Upper lobe of left lung (tissue), 6 donors: ENCODE results near the gene FUT1. TPM values are rescaled to one million over a fixed set of nuclear protein-coding genes. Genes with fewer than 3 reads are reported as not detected.

Experiments
- ATAC-seq, 2 donors: fragments of 200-7000 bp; cut with Tn5 transposase; one replicate each; pipeline ENCODE4 v1.9.1; 2022; ENCODE audit warnings: mild to moderate bottlenecking in 2 of 2, moderate library complexity in 2 of 2; ENCODE audit not compliant: low FRiP score in 2 of 2
- DNase-seq, 2 donors: peaks; one replicate each; pipeline ENCODE4 v3.0.0-alpha.2; 2019 to 2020
- H3K27ac ChIP-seq, 4 donors: fragments of 200-600 bp; sonication (generic); one replicate each; pipeline ENCODE4 v1.5.1; 2016 to 2019
- H3K27me3 ChIP-seq, 4 donors: fragments of 200-600 bp; sonication (generic); one replicate each; pipeline ENCODE4 v1.5.1; 2017 to 2019
- H3K36me3 ChIP-seq, 4 donors: fragments of 200-600 bp; sonication (generic); one replicate each; pipeline ENCODE4 v1.5.1; 2016 to 2019
- H3K4me1 ChIP-seq, 4 donors: fragments of 200-600 bp; sonication (generic); one replicate each; pipeline ENCODE4 v1.5.1; 2018 to 2019
- H3K4me3 ChIP-seq, 4 donors: fragments of 200-600 bp; sonication (generic); one replicate each; pipeline ENCODE4 v1.5.1; 2017 to 2019; ENCODE audit warnings: mild to moderate bottlenecking in 2 of 4, moderate library complexity in 1 of 4
- H3K9me3 ChIP-seq, 4 donors: fragments of 200-600 bp; sonication (generic); one replicate each; pipeline ENCODE4 v1.5.1; 2018 to 2019
- EP300 ChIP-seq, 4 donors: sonication (generic); formaldehyde crosslinking; IDR thresholded peaks; one replicate each; pipeline ENCODE4 v1.5.1; 2017; ENCODE audit warnings: antibody characterized with exemption in 4 of 4, control low read depth in 2 of 4
- POLR2A ChIP-seq, 4 donors: fragments of 450-650 bp; IDR thresholded peaks; one replicate each; pipeline ENCODE4 v1.5.1; 2016 to 2017; ENCODE audit warnings: antibody characterized with exemption in 4 of 4, mild to moderate bottlenecking in 2 of 4
- POLR2AphosphoS5 ChIP-seq, 2 donors: sonication (generic); formaldehyde crosslinking; IDR thresholded peaks; one replicate each; pipeline ENCODE4 v1.5.1; 2017; ENCODE audit warnings: antibody characterized with exemption in 2 of 2
- WGBS, 2 donors: methylation state at CpG; one replicate each; pipeline ENCODE4 v1.1.5; 2017 to 2018; 5-methylcytosine and 5-hydroxymethylcytosine counted together
- total RNA-seq, 6 donors: library from RNA; depleted of rRNA in 4 of 6; stranded (reverse); fragments of >200 nt in 4 of 6; gene quantifications; one replicate each; pipeline versions ENCODE4 v1.1.0 to v1.2.1, GENCODE V29; 2016 to 2021
- TF ChIP-seq, protein P1 (sequence below), 6 experiments: fragments of 450-650 bp in 4 of 6; fragments of 200-600 bp in 2 of 6; sonication (generic) in 2 of 6; IDR thresholded peaks; one replicate each; pipeline ENCODE4 v1.5.1; 2016 to 2019; ENCODE audit warnings: antibody characterized with exemption in 6 of 6
- donor health status: DM: no; HTN: no; CAD: no; lungs with moderate emphysema.
- donor health status: DM: no; HTN: yes; CAD: no; lungs with severe emphysema.

FUT1 gene
- total RNA-seq, 6 donors from 2014 or later, result 7.2 to 17.4 (median 10.1) TPM

DNA sequence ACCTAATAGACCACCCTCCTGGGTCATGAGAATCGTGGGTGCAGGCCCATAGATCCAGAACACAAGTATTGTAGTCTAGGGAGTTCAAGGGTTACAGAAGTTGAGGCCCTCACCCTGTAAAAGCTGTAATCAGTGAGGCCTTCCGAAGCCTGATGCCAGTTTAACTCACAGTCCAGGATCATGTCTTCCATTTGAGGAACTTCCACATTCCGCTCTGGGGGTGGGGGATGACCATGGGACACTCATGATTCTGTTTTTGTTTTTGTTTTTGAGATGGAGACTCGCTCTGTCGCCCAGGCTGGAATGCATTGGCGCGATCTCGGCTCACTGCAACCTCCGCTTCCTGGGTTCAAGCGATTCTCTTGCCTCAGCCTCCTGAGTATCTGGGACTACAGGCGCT, 10.3 kb downstream of the FUT1 start:
- Histone ChIP-seq H3K4me1 (peaks cover 16 to 61% (median 24%) of the 10 kb centered on the region in 4 donors), H3K9me3 (no peaks in the 10 kb centered on the region), H3K4me3 (no peak overlapping the region), H3K36me3 (peaks cover 0 to 4% (median 0%) of the 10 kb centered on the region in 4 donors), H3K27ac (peak overlapping the region; percentile 64 to 89 (median 83)), H3K27me3 (peaks cover 0 to 9% (median 2%) of the 10 kb centered on the region in 4 donors)
- TF ChIP-seq POLR2AphosphoS5 (IDR thresholded peaks at IDR 0.05) (no peak), EP300 (IDR thresholded peaks at IDR 0.05) (no peak), POLR2A (IDR thresholded peaks at IDR 0.05) (no peak)
- TF ChIP-seq, protein P1, sequence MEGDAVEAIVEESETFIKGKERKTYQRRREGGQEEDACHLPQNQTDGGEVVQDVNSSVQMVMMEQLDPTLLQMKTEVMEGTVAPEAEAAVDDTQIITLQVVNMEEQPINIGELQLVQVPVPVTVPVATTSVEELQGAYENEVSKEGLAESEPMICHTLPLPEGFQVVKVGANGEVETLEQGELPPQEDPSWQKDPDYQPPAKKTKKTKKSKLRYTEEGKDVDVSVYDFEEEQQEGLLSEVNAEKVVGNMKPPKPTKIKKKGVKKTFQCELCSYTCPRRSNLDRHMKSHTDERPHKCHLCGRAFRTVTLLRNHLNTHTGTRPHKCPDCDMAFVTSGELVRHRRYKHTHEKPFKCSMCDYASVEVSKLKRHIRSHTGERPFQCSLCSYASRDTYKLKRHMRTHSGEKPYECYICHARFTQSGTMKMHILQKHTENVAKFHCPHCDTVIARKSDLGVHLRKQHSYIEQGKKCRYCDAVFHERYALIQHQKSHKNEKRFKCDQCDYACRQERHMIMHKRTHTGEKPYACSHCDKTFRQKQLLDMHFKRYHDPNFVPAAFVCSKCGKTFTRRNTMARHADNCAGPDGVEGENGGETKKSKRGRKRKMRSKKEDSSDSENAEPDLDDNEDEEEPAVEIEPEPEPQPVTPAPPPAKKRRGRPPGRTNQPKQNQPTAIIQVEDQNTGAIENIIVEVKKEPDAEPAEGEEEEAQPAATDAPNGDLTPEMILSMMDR (IDR thresholded peaks at IDR 0.05), result no peak
- 86 to 93% methylated on average over 11 of the region's 11 CpGs for WGBS, 2 donors
- DNase-seq (no peak), ATAC-seq (no peak)

DNA sequence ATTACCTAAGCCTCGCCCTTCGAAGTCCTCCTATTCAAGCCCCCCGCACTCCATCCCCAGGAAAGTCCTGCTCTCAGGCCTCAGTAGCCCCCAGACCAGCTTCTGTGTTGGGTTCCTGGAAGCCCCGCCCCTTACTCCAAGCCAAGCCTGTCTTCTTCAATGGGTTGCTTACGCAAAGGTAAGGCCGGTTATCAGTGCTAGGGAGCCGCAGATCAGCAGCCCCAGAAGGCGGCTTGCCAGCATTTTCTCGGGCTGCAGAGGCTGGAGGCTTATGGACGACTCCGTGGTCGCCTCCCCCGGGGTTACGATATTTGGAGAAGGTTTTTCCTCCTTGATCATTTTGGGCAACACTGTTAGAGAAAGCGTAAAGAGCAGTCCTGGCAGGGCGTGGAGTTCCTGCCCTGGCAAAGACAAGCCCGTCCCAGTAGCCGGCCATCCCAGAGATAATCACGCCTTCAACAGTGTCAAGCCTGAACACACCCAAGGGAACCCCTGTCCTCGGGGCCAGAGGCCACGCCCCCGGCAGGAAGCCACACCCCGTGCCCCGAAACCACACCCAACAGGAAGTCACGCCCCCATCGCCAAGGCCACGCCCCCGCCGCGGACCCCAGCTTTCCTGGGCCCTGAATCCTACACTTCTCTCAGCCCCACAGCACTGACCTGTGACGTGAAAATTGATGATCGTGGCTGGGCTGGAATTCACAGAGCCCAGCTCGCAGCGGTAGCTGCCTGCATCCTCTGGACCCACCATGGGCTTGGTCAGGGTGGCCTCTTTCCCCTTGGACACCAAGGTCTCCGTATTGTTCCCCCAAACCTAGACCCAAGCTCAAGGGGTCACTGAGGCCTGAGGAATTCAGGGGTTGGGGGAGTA, 11.1 kb downstream of the FUT1 start:
- H3K27me3 ChIP-seq, result peaks cover 0 to 9% (median 2%) of the 10 kb centered on the region in 4 donors
- H3K36me3 ChIP-seq, result no peaks in the 10 kb centered on the region
- peak; percentile 30 to 75 for TF ChIP-seq POLR2AphosphoS5 (IDR thresholded peaks at IDR 0.05)
- peak in 3 of 4 donors; percentile 17 to 52 (median 50) for TF ChIP-seq POLR2A (IDR thresholded peaks at IDR 0.05)
- TF ChIP-seq, protein P1 (IDR thresholded peaks at IDR 0.05), result no peak
- peak in 1 of 4 donors; percentile 17 for TF ChIP-seq EP300 (IDR thresholded peaks at IDR 0.05)
- WGBS, 2 donors, result 42% methylated on average over 8 to 32 of the region's 35 CpGs
- ATAC-seq (peak in 1 of 2 donors; percentile 58), DNase-seq (peak; percentile 54 to 91)
- peaks cover 13 to 53% (median 19%) of the 10 kb centered on the region in 4 donors for H3K4me1 ChIP-seq
- peak overlapping the region in 3 of 4 donors; percentile 60 to 66 (median 62) for H3K4me3 ChIP-seq
- H3K27ac ChIP-seq, result peak overlapping the region; percentile 81 to 94 (median 87)
- no peaks in the 10 kb centered on the region for H3K9me3 ChIP-seq

DNA sequence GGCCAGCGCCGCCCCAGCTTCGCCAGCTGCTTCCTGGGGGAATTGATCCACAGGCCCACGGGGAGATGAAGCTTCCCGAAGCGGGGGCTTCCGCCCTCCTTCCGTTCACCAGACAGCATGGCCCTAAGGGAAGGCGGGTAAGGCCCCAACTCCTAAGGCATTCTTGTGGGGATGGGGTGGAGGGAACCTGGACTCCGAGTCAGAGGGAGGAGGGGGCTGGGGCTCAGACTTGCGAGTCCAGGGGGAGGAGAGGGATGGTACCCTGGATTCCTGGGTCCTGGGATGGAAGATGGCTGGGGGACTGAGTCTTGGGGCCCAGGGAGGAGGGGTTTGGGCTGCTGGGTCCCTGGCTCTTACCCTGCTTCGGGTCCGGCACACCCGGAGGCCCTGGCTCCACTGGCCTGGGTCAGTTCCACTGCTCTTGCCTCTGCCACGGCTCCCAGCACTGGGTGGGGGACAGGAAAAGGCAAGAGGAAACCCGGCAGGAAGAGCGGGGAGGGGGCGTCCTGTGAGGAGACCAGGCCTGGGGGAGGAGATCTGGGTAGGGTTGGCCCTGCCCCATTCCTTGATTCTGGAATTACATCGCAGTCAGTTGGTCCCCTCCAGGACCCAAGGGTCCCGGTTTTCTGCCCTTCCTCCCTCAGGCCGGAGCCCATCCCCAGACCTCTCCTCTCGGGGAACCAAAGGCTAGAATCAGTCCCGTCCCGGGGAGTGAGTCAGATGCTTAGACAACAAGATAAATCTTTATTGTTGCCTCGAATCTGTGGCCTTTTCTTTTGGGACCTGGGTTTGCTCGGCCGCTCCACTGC, 12.1 kb downstream of the FUT1 start, which contains the start of gene RASIP1:
RASIP1 (minus strand) TSS at position 447 of the 809 bp plus-strand sequence; CDS start at position 119, 328 bp downstream.
- DNase-seq, result peak in 1 of 2 donors; percentile 41
- WGBS, 2 donors, result 36 to 47% methylated on average over 23 to 27 of the region's 27 CpGs

More for the DNA sequence above, 12.1 kb downstream of the FUT1 start, which contains the start of gene RASIP1:
- Histone ChIP-seq H3K27ac (peak within 1 kb of the TSS; percentile 81 to 94 (median 87)), H3K4me3 (peak within 1 kb of the TSS; percentile 31 to 66 (median 61)), H3K36me3 (peaks cover 0 to 2% (median 0%) of the 10 kb centered on the region in 4 donors), H3K27me3 (peaks cover 0 to 9% (median 2%) of the 10 kb centered on the region in 4 donors), H3K9me3 (no peaks in the 10 kb centered on the region), H3K4me1 (peaks cover 13 to 47% (median 18%) of the 10 kb centered on the region in 4 donors)
- ATAC-seq, result peak in 1 of 2 donors; percentile 67
- TF ChIP-seq POLR2A (IDR thresholded peaks at IDR 0.05), result peak in 2 of 4 donors; percentile 46 to 57
- peak; percentile 69 to 88 for TF ChIP-seq POLR2AphosphoS5 (IDR thresholded peaks at IDR 0.05)
- peak in 1 of 4 donors; percentile 42 for TF ChIP-seq EP300 (IDR thresholded peaks at IDR 0.05)
- TF ChIP-seq, protein P1 (IDR thresholded peaks at IDR 0.05), result no peak
